Measurements from ENCODE around the gene NABP1.

NABP1 gene

DNA sequence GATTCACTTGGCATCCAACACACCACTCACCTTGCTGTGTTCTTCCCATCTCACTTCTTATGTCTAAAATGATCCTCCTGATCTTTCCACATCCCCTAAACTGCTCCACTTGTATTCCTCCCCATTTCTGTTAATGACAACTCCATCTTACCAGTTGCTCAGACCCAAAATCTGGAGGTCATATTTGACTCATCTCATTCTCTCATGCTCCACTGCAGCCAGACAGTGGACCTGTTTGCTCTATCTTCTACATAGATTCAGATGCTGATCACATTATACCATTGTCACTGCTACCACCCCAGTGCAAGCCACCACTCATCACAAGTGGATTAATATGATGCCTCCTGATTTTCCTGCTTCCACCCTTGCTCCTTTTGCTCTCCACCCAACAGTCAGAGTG lies 7.9 kb upstream of the NABP1 start:
- TF ChIP-seq CSRNP3 (CRISPR knock-in tag; IDR thresholded peaks at IDR 0.05), result no peak
- ATAC-seq, result no peak

DNA sequence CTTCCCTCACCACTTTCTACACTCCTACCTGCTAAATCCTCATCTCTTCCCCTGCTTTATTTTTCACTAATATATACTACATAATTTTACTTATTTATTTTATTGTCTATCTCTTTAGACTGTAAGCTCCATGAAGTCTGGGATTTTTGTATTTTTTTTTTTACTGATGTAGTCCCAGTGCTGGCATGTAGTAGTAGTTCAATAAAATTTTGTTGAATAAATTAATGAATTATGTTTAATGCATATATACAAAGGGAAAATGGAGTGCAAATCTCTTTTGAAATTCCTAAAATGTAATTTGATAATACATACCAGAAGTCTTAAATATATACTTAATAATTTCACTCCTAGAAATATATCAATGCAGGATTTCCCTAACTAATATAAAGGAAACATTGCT lies 7.1 kb upstream of the NABP1 start:
- TF ChIP-seq GLIS3 (CRISPR knock-in tag; IDR thresholded peaks at IDR 0.05), result no peak
- no peak for TF ChIP-seq CSRNP3 (CRISPR knock-in tag; IDR thresholded peaks at IDR 0.05)
- TF ChIP-seq SNAI2 (CRISPR knock-in tag; IDR thresholded peaks at IDR 0.05), result no peak
- no peak for TF ChIP-seq RARB (CRISPR knock-in tag; IDR thresholded peaks at IDR 0.05)
- TF ChIP-seq POU6F1 (CRISPR knock-in tag; IDR thresholded peaks at IDR 0.05; ENCODE audit: borderline replicate concordance, low read depth), result no peak
- no peak for TF ChIP-seq ARNTL (CRISPR knock-in tag; IDR thresholded peaks at IDR 0.05; ENCODE audit: borderline replicate concordance, low read depth)
- no peak for TF ChIP-seq PPARA (CRISPR knock-in tag; IDR thresholded peaks at IDR 0.05; ENCODE audit: borderline replicate concordance)
- no peak for TF ChIP-seq ISL1 (CRISPR knock-in tag; IDR thresholded peaks at IDR 0.05)
- TF ChIP-seq, protein P1, sequence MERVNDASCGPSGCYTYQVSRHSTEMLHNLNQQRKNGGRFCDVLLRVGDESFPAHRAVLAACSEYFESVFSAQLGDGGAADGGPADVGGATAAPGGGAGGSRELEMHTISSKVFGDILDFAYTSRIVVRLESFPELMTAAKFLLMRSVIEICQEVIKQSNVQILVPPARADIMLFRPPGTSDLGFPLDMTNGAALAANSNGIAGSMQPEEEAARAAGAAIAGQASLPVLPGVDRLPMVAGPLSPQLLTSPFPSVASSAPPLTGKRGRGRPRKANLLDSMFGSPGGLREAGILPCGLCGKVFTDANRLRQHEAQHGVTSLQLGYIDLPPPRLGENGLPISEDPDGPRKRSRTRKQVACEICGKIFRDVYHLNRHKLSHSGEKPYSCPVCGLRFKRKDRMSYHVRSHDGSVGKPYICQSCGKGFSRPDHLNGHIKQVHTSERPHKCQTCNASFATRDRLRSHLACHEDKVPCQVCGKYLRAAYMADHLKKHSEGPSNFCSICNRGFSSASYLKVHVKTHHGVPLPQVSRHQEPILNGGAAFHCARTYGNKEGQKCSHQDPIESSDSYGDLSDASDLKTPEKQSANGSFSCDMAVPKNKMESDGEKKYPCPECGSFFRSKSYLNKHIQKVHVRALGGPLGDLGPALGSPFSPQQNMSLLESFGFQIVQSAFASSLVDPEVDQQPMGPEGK (CRISPR knock-in tag; IDR thresholded peaks at IDR 0.05; ENCODE audit: borderline replicate concordance), result no peak
- no peak for TF ChIP-seq ZNF8 (CRISPR knock-in tag; IDR thresholded peaks at IDR 0.05)
- ATAC-seq, result no peak

DNA sequence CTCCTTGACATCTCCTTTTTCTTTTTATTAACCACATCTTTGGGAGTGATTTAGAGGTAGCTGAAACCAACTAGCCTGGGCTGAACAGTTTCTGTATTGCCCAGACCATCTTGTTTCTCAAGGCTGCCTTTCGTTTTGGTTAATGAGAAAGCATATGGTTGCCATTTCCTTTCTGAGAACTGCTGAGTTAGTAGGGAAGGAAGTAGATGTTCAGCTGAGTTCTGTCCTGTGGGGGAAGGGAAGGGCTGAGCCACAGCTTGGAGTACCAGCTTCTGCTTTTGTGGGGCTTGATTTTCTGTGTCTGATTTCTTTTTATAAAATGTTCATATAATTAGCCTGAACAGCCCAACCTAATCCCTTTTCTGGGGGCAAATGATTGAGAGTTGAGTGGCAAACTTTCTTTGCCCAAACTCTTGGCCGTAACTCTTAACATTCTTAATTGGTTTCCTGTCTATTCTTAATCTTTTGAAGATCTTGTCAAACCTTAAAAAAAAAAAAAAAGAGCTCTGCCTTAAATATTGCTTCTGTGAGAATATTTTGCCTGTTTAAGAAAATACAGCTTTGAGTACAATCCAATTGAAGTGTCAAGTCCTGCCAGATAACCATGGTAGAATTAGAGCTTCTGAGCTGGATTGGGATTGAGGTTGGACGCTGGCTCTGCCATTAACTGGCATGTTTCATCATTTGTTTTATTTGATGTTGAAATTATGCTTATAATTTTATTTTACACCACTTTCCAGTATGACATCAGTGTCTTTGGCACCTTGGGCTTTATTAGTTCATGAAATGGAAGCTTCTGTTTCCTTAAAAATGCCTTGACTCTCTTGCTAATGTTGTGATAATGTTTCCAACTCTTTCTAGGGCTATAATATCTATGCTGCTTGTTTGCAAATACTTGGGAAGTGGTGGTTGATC lies 1.9 kb upstream of the NABP1 start:
- no peak for ATAC-seq
- no peak for TF ChIP-seq RARB (CRISPR knock-in tag; IDR thresholded peaks at IDR 0.05)

DNA sequence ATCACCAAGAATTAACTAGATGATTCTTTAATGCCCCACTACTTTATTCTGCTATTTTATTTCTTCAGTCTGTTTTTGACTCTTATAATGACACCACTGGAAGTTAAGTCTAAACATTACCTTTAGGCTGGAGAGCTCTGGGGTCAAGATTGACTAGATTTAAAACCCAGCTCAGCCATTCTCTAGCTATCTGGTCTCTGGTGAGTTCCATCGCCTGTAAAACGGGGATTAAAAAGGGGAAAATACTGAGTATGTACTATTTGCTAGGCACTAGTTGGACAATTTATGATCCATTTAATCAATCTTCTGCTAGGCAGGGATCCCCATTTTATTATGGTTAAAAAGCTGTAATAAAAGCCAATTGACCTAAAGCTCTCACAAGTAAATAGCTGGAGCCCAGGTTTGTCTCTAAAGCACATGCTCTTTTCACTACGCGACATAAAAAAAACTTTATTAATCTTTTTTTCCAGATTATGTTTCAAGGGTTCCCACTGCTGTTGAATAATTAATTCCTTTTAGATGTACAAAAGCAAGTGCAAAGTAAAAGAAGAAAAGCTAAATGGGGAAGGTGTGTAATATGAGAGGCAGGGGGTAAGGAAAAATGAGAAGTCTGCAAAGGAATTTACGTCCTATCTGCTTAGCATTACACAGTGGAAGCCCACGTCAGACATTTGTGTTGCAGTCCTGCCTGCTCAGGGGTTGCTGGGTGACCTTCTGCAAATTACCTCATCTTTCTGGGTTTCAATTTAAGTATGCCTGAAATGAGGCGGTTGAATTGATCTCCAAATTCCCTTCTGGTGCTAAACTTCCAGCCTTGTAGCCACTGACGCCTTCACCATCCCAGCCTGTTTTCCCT lies 918 bp upstream of the NABP1 start:
- no peak for TF ChIP-seq SNAI2 (CRISPR knock-in tag; IDR thresholded peaks at IDR 0.05)
- TF ChIP-seq, protein P1 (CRISPR knock-in tag; IDR thresholded peaks at IDR 0.05; ENCODE audit: borderline replicate concordance), result no peak
- TF ChIP-seq ISL1 (CRISPR knock-in tag; IDR thresholded peaks at IDR 0.05), result no peak
- TF ChIP-seq, protein P2, sequence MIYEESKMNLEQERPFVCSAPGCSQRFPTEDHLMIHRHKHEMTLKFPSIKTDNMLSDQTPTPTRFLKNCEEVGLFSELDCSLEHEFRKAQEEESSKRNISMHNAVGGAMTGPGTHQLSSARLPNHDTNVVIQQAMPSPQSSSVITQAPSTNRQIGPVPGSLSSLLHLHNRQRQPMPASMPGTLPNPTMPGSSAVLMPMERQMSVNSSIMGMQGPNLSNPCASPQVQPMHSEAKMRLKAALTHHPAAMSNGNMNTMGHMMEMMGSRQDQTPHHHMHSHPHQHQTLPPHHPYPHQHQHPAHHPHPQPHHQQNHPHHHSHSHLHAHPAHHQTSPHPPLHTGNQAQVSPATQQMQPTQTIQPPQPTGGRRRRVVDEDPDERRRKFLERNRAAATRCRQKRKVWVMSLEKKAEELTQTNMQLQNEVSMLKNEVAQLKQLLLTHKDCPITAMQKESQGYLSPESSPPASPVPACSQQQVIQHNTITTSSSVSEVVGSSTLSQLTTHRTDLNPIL (CRISPR knock-in tag; IDR thresholded peaks at IDR 0.05; ENCODE audit: low read depth), result peak; percentile 43; the same call in 1 of the 2 replicates
- no peak for TF ChIP-seq CSRNP3 (CRISPR knock-in tag; IDR thresholded peaks at IDR 0.05)
- peak; percentile 74 for ATAC-seq

Data from SK-N-SH treated with all-trans-retinoic acid at 6 μM for 48 hours (cell line).